Cardiac fibroblast (primary cell): ENCODE measurements around the gene XYLT1.
A peak's percentile ranks its signal among the peaks of the same experiment; 100 is the strongest.

ENCODE experiments used
- DNase-seq, 2 donors: peaks; one replicate each; pipeline versions ENCODE4 v3.0.0 to v3.0.0-alpha.2; 2010; ENCODE audit warnings: low read depth in 2 of 2
- H3K4me3 ChIP-seq, 2 donors: replicated peaks in 1 of 2; 1 replicate in 1 of 2; 2 replicates in 1 of 2; pipeline ENCODE4 v1.5.1; 2011; ENCODE audit warnings: low read depth in 2 of 2, low read length in 2 of 2, mild to moderate bottlenecking in 2 of 2, moderate library complexity in 1 of 2
- TF ChIP-seq, protein P1 (sequence below): IDR thresholded peaks from one replicate; pipeline ENCODE4 v1.5.1; 2011; ENCODE audit warnings: low read depth, mild to moderate bottlenecking, low read length, inconsistent platforms

Gene XYLT1

GRCh38 chr16:17287166-17287800 lies 183.5 kb downstream of the XYLT1 start:
- no peak overlapping the region for H3K4me3 ChIP-seq
- no peak for DNase-seq
- TF ChIP-seq, protein P1, sequence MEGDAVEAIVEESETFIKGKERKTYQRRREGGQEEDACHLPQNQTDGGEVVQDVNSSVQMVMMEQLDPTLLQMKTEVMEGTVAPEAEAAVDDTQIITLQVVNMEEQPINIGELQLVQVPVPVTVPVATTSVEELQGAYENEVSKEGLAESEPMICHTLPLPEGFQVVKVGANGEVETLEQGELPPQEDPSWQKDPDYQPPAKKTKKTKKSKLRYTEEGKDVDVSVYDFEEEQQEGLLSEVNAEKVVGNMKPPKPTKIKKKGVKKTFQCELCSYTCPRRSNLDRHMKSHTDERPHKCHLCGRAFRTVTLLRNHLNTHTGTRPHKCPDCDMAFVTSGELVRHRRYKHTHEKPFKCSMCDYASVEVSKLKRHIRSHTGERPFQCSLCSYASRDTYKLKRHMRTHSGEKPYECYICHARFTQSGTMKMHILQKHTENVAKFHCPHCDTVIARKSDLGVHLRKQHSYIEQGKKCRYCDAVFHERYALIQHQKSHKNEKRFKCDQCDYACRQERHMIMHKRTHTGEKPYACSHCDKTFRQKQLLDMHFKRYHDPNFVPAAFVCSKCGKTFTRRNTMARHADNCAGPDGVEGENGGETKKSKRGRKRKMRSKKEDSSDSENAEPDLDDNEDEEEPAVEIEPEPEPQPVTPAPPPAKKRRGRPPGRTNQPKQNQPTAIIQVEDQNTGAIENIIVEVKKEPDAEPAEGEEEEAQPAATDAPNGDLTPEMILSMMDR: no peak

GRCh38 chr16:17286443-17286842 lies 184.3 kb downstream of the XYLT1 start:
- TF ChIP-seq, protein P1: no peak
- DNase-seq: no peak
- H3K4me3 ChIP-seq: no peak overlapping the region

- TF ChIP-seq, protein P1: no peak
- no peak overlapping the region for H3K4me3 ChIP-seq
- DNase-seq: no peak
Measured at GRCh38 chr16:17283016-17283415, 187.7 kb downstream of the XYLT1 start.

GRCh38 chr16:17282247-17282646 lies 188.5 kb downstream of the XYLT1 start:
- TF ChIP-seq, protein P1: no peak
- no peak overlapping the region for H3K4me3 ChIP-seq
- DNase-seq: no peak

GRCh38 chr16:17281052-17281451 lies 189.7 kb downstream of the XYLT1 start:
- H3K4me3 ChIP-seq: no peak overlapping the region
- no peak for DNase-seq
- TF ChIP-seq, protein P1: no peak

- DNase-seq: no peak
- no peak overlapping the region for H3K4me3 ChIP-seq
- TF ChIP-seq, protein P1: no peak
Measured at GRCh38 chr16:17278988-17279387, 191.8 kb downstream of the XYLT1 start.

DNA sequence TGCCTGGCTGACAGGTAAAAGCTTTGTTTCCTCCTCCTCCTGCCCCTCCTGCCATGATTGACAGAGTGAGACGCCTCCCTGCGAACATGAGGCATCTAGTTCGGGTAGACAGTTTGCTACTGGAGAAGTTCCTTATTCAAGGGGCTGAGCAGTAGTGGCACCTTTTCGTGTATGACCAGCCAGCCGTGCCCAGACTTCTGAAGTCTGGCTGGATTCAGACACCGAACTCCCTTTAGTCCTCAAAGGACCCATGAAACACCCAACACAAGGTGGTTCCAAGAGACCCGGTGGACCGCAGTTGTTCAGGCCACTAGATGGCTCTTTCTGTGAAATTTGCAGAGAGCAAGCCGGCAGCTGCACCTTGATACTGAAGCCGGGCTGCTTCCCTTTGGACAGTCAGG lies 192.8 kb downstream of the XYLT1 start:
- TF ChIP-seq, protein P1: peak; percentile 27
- DNase-seq: peak; percentile 19 to 26
- H3K4me3 ChIP-seq: no peak overlapping the region
